ENCODE measurements around the gene PNMA3. TPM values are rescaled to one million over a fixed set of nuclear protein-coding genes. Genes with fewer than 3 reads are reported as not detected.

Gene PNMA3
- total RNA-seq, 1 donor from 2014 or later = 9.8 TPM

DNA sequence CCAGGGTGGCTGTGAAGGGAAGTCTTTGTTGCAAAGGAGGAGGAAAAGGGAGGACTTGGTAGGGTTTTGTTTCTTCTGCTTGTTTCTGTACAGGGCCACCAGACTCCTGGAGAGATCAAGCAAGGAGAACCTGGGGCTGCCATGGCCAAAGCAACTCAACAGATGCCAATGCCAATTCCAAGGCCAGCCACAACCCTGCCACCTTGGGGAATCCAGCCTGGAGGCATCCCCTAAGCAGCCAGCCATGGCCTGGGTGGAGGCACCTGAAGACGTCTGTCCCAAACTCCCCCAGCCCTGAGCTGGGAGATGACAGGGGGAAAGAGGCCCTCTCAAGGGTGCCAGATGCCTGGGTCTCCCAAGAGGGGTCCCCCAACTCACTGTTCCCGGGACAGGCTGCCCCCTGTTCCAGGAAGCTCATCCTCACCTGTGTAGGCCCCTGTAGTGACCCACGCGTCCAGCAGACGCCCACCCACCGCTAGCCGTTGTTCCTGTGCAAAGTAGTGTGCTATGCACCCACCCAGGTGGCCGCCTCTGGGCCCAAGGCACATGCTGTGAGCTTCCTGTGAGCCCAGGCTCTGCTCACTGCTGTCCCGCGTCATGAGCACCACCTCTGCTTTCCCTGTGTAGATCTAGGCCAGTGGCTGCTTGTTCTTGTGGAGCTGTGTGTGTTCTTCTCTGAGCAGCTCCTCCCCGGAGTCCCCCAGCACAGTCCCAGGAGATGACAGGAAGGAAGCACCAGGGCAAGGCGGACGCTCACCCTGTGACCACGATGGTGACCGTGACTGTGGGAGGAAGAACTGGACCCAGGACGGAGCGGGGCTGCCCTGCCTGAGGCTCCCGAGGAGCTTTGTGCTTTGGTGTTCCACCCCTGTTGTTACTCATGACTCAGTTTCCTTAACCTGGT lies 3.2 kb downstream of the PNMA3 start:
- Mint-ChIP-seq H3K4me3 (no peak overlapping the region), H3K27me3 (ENCODE audit: low read depth) (peaks cover 2% of the 10 kb centered on the region), H3K27ac (ENCODE audit: unreplicated experiment) (no peak overlapping the region), H3K9me3 (peaks cover 3% of the 10 kb centered on the region), H3K36me3 (ENCODE audit: low read depth) (no peaks in the 10 kb centered on the region), H3K4me1 (peaks cover 4% of the 10 kb centered on the region)
- TF ChIP-seq, protein P1, sequence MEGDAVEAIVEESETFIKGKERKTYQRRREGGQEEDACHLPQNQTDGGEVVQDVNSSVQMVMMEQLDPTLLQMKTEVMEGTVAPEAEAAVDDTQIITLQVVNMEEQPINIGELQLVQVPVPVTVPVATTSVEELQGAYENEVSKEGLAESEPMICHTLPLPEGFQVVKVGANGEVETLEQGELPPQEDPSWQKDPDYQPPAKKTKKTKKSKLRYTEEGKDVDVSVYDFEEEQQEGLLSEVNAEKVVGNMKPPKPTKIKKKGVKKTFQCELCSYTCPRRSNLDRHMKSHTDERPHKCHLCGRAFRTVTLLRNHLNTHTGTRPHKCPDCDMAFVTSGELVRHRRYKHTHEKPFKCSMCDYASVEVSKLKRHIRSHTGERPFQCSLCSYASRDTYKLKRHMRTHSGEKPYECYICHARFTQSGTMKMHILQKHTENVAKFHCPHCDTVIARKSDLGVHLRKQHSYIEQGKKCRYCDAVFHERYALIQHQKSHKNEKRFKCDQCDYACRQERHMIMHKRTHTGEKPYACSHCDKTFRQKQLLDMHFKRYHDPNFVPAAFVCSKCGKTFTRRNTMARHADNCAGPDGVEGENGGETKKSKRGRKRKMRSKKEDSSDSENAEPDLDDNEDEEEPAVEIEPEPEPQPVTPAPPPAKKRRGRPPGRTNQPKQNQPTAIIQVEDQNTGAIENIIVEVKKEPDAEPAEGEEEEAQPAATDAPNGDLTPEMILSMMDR (conservative IDR thresholded peaks at IDR 0.05) = no peak
- no peak for DNase-seq (ENCODE audit: low read depth, low spot score)

DNA sequence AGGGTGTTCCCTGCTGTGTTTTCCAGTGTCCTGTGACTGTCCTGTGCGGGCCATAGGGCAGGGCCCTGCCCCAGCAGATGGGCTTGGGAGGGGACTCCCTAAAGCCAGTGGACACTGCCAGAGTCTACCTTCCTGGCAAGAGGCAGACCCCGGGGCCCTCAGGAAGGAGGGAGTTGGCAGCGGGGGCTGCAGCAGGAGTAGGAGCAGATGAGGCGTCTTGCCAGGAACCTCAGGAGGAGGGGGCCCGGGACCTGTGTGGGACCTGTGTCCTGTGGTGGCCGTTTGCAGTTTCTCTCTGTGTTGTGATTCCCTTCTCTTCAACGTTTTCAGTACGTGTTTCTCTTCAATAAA lies 3.8 kb downstream of the PNMA3 start:
- Mint-ChIP-seq H3K4me3 (no peak overlapping the region), H3K27me3 (ENCODE audit: low read depth) (no peaks in the 10 kb centered on the region), H3K9me3 (peaks cover 3% of the 10 kb centered on the region), H3K4me1 (peaks cover 4% of the 10 kb centered on the region), H3K27ac (ENCODE audit: unreplicated experiment) (no peak overlapping the region), H3K36me3 (ENCODE audit: low read depth) (peaks cover 2% of the 10 kb centered on the region)
- DNase-seq (ENCODE audit: low read depth, low spot score) = no peak
- TF ChIP-seq, protein P1 (conservative IDR thresholded peaks at IDR 0.05) = no peak

DNA sequence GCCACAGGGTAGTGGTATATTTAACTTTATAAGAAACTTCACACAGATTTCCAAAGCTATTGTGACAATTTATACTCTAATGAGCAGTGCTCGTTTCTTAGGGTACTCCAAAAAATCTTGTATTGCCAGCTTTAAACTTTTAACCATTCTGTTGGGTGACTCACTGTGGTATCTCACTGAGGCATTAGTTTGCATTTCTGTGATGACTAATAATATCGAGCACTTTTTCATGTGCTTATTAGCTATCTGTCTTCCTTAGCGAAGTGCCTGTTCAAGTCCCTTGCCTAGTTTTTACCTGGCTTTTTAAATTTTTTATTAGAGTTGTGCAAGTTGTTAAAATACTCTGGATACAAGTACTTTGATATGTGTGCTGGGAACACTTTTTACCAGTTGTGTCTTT lies 5.5 kb downstream of the PNMA3 start:
- Mint-ChIP-seq H3K4me3 (no peak overlapping the region), H3K9me3 (peaks cover 3% of the 10 kb centered on the region), H3K4me1 (peaks cover 4% of the 10 kb centered on the region), H3K27ac (ENCODE audit: unreplicated experiment) (no peak overlapping the region), H3K27me3 (ENCODE audit: low read depth) (no peaks in the 10 kb centered on the region), H3K36me3 (ENCODE audit: low read depth) (peaks cover 2% of the 10 kb centered on the region)
- TF ChIP-seq, protein P1 (conservative IDR thresholded peaks at IDR 0.05) = no peak
- no peak for DNase-seq (ENCODE audit: low read depth, low spot score)

DNA sequence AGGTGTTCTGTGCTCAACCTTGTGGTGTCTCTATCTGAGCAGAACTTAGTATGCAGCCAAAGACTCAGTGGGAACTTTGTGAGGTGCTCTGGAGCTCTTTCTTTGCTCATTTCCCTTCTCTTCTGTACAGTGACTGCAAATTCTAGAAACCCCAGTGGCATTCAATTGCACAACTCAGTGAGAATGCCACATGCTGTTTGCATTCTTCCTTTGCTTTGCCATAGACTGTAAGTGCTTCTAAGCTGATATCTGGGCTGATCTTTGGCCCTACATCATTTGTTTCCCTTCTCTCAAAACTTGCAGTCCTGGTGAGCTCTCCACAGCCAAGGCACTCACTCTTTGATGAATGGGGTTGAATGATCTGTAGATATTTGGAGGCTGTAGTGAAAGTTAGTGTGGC lies 7.0 kb downstream of the PNMA3 start:
- TF ChIP-seq, protein P1 (conservative IDR thresholded peaks at IDR 0.05) = no peak
- Mint-ChIP-seq H3K36me3 (ENCODE audit: low read depth) (peaks cover 2% of the 10 kb centered on the region), H3K9me3 (peaks cover 3% of the 10 kb centered on the region), H3K27me3 (ENCODE audit: low read depth) (no peaks in the 10 kb centered on the region), H3K4me3 (no peak overlapping the region), H3K4me1 (no peaks in the 10 kb centered on the region), H3K27ac (ENCODE audit: unreplicated experiment) (no peak overlapping the region)
- no peak for DNase-seq (ENCODE audit: low read depth, low spot score)

DNA sequence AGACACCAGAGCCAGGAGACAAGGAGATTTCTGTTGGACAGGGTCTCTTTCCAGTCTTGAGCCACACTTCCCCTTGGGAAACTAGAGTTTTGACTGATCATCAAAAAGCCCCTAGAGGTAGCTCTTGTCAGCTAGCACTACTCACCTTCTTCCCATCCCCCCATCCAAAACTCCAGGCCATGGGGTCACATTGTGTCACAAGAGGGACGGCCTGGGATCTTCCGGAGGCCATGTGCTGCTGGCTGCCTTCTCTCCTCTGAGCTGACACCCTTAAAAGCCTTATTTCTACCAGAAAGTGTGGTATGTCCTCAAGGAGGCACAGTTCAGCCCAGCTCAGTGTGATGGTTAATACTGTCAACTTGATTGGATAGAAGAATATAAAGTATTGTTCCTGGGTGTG lies 7.8 kb downstream of the PNMA3 start:
- DNase-seq (ENCODE audit: low read depth, low spot score) = no peak
- H3K27me3 Mint-ChIP-seq (ENCODE audit: low read depth) = no peaks in the 10 kb centered on the region

More for the DNA sequence above, 7.8 kb downstream of the PNMA3 start:
- Mint-ChIP-seq H3K4me1 (no peaks in the 10 kb centered on the region), H3K9me3 (peaks cover 3% of the 10 kb centered on the region), H3K36me3 (ENCODE audit: low read depth) (peaks cover 2% of the 10 kb centered on the region), H3K4me3 (no peak overlapping the region), H3K27ac (ENCODE audit: unreplicated experiment) (no peak overlapping the region)
- TF ChIP-seq, protein P1 (conservative IDR thresholded peaks at IDR 0.05) = no peak
